ENCODE measurements around the gene GCC1.
"Not testable (repeated sequence)": the region's sequence is repeated elsewhere in the genome, so short reads cannot be mapped to it uniquely, and the experiment has no call there.

GCC1 gene

DNA sequence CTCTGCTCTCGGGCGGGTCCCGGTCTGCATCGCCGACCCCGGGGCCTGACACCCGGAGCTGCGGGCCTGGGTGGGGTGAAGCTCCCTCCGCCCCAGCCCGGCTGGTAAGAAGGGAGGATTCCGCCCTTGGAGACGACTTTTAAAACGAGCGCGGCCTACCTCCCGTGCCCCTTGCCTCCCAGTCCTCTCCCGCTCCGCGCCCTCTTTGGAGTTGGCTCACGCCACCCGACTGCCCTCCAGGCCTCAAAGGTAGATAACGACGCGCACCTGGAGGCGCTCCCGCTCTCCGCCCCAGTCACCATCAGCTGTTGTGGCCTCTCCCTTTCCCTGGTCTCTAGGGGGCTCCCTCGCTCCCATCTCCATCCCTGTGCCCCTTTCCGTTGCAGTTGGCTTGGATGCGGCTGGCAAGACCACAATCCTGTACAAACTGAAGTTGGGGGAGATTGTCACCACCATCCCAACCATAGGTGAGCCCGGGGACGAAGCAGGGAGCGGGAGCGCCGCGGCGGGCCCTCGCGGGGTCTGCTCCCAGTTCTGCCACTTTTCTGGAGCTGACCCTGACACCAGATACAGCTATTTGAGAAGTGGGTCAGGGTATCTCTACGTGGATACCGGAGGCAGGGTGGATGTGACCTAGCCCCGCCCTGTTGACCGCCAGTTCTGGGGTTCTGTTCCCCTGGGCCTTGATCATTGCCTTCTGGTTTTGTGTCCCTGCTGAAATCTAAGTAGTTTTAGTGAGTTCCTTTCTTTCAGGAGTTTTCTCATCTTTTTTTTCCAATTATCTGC, 3.5 kb upstream of the GCC1 start:
- DNase-seq (ENCODE audit: low read depth), result no peak

DNA sequence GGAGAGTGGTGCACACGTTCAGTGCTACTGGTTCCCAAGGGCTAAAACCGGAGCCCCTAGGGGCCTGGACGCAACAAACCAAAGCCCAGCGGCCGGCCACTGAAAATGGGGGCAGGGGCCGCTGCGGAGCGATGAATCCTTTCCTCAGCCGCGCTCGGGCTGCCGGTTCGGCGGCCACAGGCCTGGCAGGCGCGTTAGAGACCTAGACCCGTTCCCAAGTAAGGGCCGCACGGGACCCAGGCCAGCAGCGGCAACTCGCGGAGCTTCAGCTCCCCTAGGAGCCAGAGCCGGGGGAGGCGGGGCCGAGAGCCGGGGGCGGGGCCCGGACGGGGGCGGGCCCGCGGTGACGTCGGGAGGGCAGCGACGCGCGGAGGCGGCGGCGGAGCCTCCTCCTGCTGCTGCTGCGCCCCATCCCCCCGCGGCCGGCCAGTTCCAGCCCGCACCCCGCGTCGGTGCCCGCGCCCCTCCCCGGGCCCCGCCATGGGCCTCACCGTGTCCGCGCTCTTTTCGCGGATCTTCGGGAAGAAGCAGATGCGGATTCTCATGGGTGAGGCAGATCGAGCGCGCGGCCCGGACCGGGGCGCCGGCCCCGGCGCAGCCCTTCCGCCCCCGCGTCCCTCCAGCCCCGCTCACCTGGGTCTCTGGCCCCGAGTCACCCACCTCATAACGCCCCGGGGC, 2.8 kb upstream of the GCC1 start, which contains the start of gene ARF5:
Gene ARF5, plus strand, starts transcription at position 393 of the 678 bp plus-strand sequence. Its CDS starts 88 bp downstream, at position 481.
- no peak for DNase-seq (ENCODE audit: low read depth)

DNA sequence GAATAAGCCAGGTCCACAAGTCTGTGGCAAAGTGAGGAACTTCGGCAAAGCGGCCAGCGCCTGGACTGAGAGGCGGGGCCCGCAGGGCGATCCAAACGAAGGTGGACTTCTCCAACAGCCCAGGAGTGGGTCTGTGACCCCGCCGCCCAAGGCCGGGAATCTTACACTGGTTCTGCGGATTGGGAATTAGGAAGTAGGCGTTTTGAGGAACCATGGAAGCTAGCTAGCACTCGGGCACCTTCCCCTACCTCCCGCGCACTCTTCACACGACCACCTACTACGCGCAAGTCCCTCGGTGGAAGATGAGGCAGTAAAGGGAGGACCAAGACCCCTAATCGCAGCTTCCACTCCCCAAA, 2.2 kb upstream of the GCC1 start:
- no peak for DNase-seq (ENCODE audit: low read depth)

DNA sequence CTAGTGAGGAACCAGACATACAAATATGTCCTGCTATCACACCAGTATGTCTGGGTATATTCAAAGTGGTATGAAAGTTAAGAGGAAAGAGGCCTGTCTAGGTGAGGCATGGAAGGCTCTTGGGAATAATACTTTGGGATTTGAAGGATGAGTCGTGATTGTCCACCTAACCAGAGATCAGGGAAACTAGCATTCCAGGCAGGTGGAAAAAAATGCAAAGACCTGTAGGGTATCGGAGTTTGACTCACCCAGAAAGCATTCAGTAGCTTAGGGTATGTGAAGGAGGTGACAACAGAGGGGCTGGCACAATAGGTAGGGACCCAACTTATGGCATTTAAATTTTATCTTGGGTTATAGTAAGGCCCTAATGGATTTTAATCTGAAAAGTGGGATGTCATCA, 950 bp upstream of the GCC1 start:
- DNase-seq (ENCODE audit: low read depth), result no peak

DNA sequence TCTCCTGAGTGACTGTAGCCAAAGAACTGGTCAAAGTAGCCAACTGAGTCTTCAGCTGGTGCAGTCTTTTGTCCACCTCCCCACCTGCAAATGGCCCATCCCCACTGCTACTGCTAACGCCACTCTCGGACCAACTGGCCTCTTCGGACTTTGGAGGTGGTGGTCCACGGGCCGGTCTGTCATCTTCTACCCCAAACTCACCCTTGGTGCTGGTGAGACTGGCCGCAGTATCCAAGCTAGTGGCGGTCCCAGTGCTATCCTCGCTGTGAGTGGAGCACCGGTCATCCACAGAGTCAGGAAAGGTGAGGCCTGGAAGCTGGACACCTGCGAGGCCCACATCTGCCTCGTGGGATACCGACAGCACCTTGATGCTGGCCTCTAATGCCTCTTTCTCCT, 750 bp downstream of the GCC1 start:
- no peak for DNase-seq (ENCODE audit: low read depth)

DNA sequence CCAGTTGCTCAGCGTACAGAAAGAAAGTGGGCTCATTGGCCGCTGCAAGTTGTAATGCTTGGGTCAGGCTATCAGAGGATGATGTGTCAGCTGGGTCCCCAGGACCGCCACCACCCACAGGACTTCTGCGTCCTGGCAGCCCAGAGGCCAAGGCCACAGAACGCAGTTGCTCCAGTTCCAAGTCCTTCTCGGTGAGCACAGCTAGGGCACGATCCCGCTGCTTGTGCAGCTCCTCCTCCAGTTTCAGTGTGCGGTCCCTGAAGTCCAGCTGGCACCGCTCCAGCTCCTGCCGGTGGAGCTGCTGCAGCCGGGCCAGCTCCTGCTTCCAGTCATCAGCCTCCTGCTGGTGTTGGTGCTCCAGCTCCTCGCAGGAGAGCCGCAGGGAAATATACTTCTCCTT, 3.0 kb downstream of the GCC1 start:
- DNase-seq (ENCODE audit: low read depth), result no peak

DNA sequence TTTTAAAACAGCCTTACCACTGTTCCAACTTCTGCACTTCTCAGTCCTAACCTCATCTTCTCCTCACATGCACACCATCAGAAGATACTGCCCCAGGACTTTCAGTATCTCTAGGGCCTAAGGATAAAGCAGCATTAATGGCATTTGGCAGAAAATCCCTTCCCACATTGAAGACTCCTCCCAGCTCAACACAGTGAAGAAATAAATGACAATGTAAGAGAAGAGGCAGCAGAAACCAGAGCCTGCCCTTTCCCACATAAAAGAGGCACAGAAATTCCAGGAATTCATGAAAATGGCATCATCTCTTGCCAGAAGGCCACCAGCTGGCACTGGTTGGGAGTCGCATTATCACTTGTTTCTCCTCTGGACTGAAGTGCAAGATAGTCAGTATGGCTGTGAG, 3.7 kb downstream of the GCC1 start:
- DNase-seq (ENCODE audit: low read depth), result peak; percentile 34

DNA sequence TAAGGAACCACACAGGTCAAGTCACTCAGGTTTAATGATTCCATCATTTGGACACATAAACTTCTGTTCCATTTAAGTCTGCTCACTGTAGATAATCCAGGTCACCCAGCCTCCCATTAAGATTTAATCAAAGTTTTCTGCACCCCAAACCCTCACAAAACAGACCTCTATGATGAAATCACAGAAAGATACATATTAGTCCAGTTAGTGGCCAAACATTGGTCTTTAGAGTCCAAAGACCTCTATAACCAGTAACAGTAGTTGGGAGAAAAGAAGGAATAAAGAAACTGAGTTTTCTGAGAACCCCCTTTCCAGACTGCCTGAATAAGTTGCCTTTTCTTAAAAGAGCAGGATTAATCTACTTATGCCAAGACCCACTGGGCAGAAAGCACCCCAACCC, 4.8 kb downstream of the GCC1 start:
- DNase-seq (ENCODE audit: low read depth), result no peak

DNA sequence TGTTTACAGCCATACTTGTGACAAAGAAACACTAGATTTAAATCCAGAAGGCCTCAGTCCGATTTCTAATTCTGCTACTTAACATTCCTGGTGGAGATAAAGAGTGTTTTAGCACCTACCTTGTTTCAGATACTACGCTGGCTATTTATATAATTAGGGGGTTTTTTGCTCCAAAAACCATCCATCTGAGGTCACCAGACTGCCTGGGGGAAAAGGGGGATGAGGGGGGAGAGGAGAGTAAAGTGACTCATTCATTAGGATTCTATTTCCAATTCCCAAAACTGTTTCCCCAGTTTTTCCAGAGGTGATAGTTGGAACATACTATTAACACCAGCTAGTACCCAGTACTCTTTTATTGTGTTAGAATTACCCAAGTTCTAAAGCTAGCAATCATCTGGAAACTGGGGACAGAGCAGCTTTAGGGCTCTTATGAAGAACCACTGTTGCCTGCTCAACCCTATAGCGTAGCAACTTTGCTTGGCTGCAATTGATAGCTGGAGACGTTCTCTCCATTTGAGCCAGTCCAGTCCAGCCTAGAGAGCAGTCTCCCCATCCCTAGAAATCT, 6.6 kb downstream of the GCC1 start:
- no peak for DNase-seq (ENCODE audit: low read depth)

DNA sequence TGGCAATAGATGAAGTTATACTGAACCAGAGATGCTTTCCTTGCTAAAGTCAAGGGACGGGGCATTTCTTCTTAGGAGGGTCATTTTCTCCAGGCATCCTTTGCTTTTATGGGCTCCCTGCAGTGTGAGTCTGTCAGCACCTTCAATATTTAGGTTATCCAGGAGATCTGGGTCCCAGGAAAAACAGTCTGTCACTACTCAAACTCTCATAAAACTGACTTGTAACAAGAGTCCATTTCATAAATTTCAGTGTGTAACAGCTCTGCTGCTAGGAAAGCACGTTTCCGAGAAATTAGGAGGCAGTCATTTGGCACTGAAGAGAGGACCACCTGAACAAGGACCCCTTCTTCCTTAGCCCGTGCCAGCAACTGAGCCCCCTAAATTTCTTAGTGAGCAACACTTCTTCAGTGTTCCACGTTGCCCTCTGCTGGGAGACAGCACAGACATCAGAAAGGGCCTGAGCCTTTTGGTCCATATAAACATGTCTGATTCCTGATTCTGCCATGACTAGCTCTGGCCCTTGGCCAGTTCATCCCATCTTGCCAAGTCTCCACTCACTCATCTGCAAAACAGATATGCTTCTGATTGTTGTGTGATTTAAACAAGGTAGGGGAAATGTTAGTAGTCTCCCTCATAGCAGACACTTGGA, 7.2 kb downstream of the GCC1 start:
- no peak for DNase-seq (ENCODE audit: low read depth)

DNA sequence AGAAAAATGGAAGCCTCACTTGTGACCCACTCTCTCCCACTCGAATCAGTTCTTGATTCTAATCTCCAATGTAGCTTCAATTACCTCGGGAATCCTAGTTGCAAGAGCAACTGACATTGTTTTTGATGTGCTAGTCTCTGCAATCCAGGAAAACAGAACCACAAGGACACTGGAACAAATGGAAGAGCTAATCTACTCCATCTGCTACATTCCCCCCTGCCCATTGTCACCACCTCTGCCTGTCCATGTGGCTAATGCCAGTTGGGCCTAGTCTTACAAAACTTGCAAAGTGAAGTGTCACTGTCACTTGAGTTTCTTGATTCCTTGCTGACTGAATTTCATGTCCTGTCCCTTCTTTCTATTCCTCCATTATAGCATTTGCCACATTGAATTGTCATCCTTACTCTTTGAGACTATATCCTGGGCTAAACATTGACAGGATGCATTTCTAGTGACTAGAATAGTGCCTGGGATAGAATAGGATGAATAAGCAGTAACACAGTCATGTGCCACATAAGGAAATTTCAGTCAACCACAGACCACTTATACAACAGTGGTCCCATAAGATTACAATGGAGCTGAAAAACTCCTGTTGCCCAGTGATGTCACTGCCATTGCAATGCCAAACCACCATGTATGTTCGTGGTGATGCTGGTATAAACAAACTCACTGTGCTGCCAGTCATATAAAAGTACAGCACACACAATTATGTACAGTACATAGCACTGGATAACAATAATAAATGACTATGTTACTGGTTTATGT, 13.5 kb downstream of the GCC1 start:
- DNase-seq (ENCODE audit: low read depth), result no peak

DNA sequence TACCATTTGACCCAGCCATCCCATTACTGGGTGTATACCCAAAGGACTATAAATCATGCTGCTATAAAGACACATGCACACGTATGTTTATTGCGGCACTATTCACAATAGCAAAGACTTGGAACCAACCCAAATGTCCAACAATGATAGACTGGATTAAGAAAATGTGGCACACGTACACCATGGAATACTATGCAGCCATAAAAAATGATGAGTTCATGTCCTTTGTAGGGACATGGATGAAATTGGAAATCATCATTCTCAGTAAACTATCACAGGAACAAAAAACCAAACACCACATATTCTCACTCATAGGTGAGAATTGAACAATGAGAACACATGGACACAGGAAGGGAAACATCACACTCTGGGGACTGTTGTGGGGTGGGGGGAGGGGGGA, 17.4 kb downstream of the GCC1 start:
- not testable (repeated sequence) for DNase-seq (ENCODE audit: low read depth)

DNA sequence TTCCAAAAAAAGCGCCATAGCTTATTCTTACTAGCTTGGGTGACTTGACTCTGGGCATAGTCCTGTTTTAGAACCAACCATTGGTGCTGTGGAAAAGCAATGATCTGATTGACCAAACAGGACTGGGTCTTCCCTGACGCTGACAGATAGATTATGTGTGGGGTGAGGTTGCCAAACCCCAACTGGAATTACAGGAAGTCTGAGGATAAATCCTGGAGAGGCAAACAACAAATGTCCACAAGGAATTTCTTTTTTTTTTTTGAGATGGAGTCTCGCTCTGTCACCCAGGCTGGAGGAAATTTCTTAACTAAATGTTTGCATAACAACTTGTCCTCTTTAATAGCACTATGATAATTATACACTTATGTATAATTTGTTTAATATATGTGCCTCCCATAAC, 19.2 kb downstream of the GCC1 start:
- DNase-seq (ENCODE audit: low read depth), result no peak

DNA sequence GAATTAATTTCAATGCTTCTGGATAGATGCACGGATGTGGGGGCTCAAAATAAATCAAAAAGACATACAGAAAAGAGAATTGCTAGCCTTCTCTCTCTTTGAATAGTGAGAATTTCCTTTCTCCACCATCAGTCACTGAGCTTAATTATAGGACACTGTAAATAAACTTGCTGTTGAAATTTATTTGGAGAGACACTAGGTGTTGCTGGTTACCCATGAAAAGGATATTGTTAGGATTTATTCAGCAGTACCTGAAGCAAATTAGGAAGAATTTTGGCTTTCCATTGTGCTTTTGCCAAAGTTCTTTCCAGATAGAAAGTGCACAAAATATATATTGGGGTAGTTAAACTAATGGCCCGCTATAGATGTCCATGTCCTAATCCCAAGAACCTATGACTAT, 27.6 kb downstream of the GCC1 start:
- no peak for DNase-seq (ENCODE audit: low read depth)

DNA sequence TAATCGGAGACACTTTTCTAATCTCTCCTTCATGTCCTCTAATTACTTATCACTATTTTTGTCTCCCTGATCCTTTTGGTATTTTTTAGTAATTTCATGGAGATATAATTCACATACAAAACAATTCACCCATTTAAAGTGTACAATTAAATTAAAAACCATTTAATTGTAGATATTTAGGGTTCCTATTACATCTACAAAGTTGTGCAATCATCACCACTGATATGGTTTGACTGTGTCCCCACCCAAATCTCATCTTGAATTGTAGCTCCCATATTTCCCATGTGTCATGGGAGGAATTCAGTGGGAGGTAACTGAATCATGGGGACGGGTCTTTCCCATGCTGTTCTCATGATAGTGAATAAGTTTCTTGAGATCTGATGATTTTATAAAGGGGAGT, 29.0 kb downstream of the GCC1 start:
- DNase-seq (ENCODE audit: low read depth), result no peak

DNA sequence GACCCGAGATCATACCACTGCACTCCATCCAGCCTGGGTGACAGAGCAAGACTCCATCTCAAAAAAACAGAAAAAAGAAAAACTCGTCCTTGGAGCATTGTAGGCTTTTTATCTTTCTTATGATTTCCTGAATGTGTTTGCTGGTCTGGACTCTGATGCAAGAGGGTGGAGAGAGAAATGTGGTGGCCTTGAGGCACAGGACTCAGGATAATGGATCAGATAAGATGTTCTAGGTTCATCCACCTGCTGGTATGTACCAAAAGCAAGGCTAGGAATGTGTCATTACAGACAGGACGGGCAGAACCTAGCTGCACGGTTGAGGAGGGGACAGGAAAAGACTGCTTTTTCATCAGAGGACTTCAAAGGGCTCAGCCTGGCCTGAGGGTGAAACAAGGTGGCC, 33.5 kb downstream of the GCC1 start:
- no peak for DNase-seq (ENCODE audit: low read depth)

DNA sequence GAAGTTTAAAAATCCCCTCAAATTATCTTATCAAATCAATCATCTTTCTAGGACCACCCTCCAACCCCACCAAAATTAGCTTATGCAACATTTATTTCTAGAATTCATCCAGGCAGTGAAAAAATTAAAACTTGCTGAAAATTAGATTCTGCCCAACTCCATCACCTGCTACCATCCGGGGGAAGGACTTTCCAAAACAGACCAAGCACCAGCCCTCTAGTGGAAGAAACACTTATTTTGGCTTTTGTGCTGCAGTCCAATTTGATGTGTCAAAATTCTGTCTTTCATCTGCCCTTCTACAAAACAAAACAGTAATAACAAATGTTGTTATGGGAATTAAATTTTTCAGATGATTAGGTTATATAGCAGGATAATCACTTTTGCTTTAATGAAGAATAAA, 35.1 kb downstream of the GCC1 start:
- DNase-seq (ENCODE audit: low read depth), result no peak

DNA sequence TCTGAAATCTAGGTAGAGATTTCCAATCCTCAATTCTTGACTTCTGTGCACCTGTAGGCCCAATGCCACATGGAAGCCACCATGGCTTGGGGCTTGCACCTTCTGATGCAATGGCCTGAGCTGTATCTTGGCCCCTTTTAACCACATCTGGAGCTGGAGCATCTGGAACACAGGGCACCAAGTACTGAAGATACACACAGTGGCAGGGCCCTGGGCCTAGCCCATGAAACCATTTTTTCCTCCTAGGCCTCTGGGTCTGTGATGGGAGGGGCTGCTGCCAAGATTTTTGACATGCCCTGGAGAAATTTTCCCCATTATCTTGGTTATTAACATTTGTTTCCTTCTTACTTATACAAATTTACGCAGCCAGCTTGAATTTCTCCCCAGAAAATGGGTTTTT, 39.1 kb downstream of the GCC1 start:
- DNase-seq (ENCODE audit: low read depth), result no peak

DNA sequence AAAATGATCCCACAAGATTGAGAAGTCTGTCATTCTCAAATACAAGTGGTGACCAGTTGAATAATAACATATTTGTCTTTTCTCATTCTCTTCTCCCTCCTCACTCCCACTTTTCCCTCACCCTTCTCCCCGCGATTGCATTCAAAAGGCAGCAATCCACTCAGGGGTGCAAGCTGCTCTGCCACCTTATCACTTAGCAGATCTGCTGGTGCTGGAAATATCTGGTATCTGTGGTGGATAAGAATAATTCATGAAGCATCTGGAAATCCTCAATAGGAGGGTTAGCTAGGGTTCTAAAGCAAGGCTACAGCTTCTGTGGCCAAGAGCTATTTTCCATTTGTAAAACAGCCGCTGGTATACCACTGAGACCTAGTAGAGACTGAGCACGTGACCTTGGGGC, 43.8 kb downstream of the GCC1 start:
- no peak for DNase-seq (ENCODE audit: low read depth)

DNA sequence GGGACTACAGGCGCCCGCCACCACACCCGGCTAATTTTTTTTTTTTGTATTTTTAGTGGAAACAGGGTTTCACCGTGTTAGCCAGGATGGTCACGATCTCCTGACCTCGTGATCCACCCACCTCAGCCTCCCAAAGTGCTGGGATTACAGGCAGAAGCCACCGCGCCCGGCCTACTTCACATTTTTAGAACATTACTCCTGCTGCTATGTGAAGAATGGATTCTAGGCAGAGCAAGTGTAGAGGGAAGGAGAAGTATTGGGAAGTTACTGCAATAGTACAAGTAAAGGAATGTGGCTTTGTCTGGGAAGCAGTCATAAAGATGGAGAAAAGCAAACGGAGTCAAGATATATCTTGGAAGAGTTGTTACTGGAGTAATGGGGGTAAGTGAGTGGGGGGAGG, 44.9 kb downstream of the GCC1 start:
- not testable (repeated sequence) for DNase-seq (ENCODE audit: low read depth)

DNA sequence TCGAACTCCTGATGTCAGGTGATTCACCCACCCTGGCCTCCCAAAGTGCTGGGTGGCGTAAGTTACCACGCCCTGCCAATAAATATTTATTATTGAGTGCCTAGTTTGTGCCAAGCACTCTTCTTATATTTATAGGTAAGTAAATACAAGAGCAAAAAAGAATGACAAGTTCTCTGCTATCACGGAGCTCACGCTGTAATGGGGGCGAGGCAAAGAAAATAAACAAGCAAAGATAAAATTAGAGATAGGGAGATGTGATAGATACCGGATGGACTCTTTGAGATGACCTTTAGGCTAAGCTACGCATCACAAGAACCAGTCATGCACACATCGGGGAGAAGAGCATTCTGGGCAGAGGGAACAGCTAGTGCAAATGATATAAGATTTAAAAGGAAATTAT, 46.3 kb downstream of the GCC1 start:
- no peak for DNase-seq (ENCODE audit: low read depth)

DNA sequence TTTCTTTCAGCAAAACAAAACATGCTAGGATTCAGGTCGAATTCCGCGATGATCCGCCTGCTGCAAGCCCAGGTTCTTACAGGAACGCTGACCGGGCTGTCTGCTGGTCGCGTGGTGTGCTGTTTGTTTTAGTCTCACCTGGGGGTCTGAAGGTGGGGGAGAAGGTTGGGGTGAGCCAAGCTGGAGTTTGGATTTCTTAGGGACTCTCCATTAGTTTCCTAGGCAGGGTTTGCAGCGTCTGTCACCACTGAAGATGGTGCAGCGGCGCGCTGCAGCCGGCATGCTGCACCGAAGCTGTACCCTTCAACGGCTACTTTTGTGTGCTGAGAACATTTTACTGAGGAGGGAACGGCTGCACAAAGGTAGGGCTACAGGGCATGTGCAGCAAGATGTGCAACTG, 48.7 kb downstream of the GCC1 start:
- DNase-seq (ENCODE audit: low read depth), result no peak

DNA sequence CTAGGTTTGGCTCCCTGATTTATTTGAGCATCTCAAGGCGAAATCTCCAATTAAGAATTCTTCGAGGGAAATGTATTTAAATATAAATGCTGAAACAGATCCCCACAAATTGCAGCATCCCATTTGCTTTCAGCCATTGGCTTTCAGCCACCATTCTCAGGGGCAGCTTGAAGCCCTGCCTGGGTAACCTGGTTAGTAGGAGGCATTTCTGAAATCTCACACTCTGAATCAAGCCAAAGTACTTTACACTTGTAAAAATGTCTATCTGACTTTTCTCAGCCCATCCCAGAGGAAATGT, 49.1 kb downstream of the GCC1 start:
- no peak for DNase-seq (ENCODE audit: low read depth)
